HepG2 (cell line): ENCODE measurements around the gene PTGR2. TPM values are rescaled to one million over a fixed set of nuclear protein-coding genes. Genes with fewer than 3 reads are reported as not detected.

ENCODE experiments used
- FOSL1 ChIP-seq: sonication (generic); formaldehyde crosslinking; IDR thresholded peaks from 2 replicates; pipeline ENCODE4 v1.9.0; 2021; ENCODE audit warnings: missing genetic modification reagents, borderline replicate concordance
- KLF9 ChIP-seq: IDR thresholded peaks from 2 replicates; pipeline ENCODE4 v1.6.1; 2016; ENCODE audit warnings: low read depth
- MAF1 ChIP-seq: sonication (generic); formaldehyde crosslinking; IDR thresholded peaks from 2 replicates; pipeline ENCODE4 v1.5.0; 2020; ENCODE audit warnings: missing genetic modification reagents, borderline replicate concordance
- RNF2 ChIP-seq: fragments of 450-650 bp; conservative IDR thresholded peaks from 2 replicates; pipeline ENCODE4 v1.6.1; 2016; ENCODE audit warnings: low read depth
- ZNF367 ChIP-seq: sonication (generic); formaldehyde crosslinking; IDR thresholded peaks from 2 replicates; pipeline ENCODE4 v1.4.0; 2020; ENCODE audit warnings: missing genetic modification reagents, borderline replicate concordance
- ZSCAN12 ChIP-seq: sonication (generic); formaldehyde crosslinking; IDR thresholded peaks from 2 replicates; pipeline ENCODE4 v1.9.0; 2021; ENCODE audit warnings: mild to moderate bottlenecking, missing genetic modification reagents
- ZSCAN29 ChIP-seq: sonication (generic); formaldehyde crosslinking; conservative IDR thresholded peaks from 2 replicates; pipeline ENCODE4 v1.4.0; 2020; ENCODE audit warnings: mild to moderate bottlenecking, missing genetic modification reagents
- polyA plus RNA-seq, 8 experiments: library from polyadenylated mRNA; depleted of rRNA in 3 of 8; stranded (reverse) in 7 of 8; unstranded in 1 of 8; fragments of >200 nt; fragmentation: Illumina TruSeq in 4 of 8; extraction: Trizol in 4 of 8; gene quantifications; 2 replicates each; pipeline versions ENCODE4 v1.2.1 to v1.2.3, GENCODE V29; 2011 to 2016; ENCODE audit warnings: low read depth in 4 of 8, missing spikeins in 1 of 8, mixed read lengths in 1 of 8; ENCODE audit not compliant: insufficient read depth in 1 of 8
- total RNA-seq, 5 experiments: library from RNA; depleted of rRNA; stranded (reverse); fragments of >200 nt; fragmentation: Illumina TruSeq; extraction: Trizol; gene quantifications; 2 replicates each; pipeline ENCODE4 v1.2.3, GENCODE V29; 2016; ENCODE audit warnings: low read depth in 1 of 5
- TF ChIP-seq, protein P1 (sequence below): sonication (generic); formaldehyde crosslinking; IDR thresholded peaks from 2 replicates; pipeline ENCODE4 v1.5.0; 2020; ENCODE audit warnings: mild to moderate bottlenecking, missing genetic modification reagents, borderline replicate concordance
- TF ChIP-seq, protein P2 (sequence below): IDR thresholded peaks from 2 replicates; pipeline ENCODE4 v1.6.1; 2012; ENCODE audit warnings: low read depth, low read length, improper control_type of control experiment
- TF ChIP-seq, protein P3 (sequence below): sonication (generic); formaldehyde crosslinking; IDR thresholded peaks from 2 replicates; pipeline ENCODE4 v1.5.0; 2020; ENCODE audit warnings: mild to moderate bottlenecking, missing genetic modification reagents
- TF ChIP-seq, protein P4 (sequence below): sonication (generic); formaldehyde crosslinking; IDR thresholded peaks from 2 replicates; pipeline ENCODE4 v1.5.0; 2020; ENCODE audit warnings: mild to moderate bottlenecking, missing genetic modification reagents

PTGR2 gene
- total and polyA plus RNA-seq, 2 of the 13 experiments (the other 11 are each of a cell fraction or from before 2014, with no cell fraction given), result 3.0 to 4.3 TPM

DNA sequence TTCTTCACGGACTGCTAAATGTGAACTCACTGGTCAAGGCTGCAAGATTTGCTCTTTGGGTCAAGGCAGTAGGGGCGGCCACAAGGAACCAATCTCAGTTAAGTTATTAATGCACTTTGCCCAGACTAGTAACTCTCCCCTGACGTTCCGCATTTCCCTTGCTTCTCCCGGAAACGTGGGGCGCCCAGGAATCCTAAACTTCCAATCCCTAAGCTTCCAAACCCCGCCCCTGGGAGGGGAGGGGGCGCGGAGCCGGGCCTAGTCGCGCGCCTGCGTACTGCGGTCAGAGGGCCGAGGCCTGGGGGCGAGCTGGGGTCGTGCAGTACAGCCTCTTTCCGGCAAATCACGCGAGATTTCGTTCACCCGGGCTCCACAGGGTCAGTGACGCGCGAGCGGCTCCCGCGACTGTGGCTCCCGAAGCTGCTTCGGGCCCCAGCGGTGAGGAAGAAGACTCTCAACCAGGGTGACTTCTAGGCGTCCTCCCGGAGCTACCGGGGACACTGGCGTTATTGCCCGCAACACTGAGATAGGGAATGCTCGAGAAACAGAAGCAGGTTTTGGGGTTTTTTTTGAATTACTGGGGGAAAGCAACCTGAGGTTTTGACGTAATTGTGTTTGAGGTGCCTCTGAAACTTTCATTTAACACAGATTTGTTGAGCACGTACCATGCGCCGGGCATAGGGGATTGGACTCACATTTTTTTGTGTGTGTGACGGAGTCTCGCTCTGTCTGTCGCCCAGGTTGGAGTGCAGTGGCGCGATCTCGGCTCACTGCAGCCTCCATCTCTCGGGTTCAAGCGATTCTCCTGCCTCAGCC is at the start of gene PTGR2 (continued):
- TF ChIP-seq, protein P1, sequence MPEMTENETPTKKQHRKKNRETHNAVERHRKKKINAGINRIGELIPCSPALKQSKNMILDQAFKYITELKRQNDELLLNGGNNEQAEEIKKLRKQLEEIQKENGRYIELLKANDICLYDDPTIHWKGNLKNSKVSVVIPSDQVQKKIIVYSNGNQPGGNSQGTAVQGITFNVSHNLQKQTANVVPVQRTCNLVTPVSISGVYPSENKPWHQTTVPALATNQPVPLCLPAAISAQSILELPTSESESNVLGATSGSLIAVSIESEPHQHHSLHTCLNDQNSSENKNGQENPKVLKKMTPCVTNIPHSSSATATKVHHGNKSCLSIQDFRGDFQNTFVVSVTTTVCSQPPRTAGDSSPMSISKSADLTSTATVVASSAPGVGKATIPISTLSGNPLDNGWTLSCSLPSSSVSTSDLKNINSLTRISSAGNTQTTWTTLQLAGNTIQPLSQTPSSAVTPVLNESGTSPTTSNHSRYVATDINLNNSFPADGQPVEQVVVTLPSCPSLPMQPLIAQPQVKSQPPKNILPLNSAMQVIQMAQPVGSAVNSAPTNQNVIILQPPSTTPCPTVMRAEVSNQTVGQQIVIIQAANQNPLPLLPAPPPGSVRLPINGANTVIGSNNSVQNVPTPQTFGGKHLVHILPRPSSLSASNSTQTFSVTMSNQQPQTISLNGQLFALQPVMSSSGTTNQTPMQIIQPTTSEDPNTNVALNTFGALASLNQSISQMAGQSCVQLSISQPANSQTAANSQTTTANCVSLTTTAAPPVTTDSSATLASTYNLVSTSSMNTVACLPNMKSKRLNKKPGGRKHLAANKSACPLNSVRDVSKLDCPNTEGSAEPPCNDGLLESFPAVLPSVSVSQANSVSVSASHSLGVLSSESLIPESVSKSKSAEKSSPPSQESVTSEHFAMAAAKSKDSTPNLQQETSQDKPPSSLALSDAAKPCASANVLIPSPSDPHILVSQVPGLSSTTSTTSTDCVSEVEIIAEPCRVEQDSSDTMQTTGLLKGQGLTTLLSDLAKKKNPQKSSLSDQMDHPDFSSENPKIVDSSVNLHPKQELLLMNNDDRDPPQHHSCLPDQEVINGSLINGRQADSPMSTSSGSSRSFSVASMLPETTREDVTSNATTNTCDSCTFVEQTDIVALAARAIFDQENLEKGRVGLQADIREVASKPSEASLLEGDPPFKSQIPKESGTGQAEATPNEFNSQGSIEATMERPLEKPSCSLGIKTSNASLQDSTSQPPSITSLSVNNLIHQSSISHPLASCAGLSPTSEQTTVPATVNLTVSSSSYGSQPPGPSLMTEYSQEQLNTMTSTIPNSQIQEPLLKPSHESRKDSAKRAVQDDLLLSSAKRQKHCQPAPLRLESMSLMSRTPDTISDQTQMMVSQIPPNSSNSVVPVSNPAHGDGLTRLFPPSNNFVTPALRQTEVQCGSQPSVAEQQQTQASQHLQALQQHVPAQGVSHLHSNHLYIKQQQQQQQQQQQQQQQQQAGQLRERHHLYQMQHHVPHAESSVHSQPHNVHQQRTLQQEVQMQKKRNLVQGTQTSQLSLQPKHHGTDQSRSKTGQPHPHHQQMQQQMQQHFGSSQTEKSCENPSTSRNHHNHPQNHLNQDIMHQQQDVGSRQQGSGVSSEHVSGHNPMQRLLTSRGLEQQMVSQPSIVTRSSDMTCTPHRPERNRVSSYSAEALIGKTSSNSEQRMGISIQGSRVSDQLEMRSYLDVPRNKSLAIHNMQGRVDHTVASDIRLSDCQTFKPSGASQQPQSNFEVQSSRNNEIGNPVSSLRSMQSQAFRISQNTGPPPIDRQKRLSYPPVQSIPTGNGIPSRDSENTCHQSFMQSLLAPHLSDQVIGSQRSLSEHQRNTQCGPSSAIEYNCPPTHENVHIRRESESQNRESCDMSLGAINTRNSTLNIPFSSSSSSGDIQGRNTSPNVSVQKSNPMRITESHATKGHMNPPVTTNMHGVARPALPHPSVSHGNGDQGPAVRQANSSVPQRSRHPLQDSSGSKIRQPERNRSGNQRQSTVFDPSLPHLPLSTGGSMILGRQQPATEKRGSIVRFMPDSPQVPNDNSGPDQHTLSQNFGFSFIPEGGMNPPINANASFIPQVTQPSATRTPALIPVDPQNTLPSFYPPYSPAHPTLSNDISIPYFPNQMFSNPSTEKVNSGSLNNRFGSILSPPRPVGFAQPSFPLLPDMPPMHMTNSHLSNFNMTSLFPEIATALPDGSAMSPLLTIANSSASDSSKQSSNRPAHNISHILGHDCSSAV (CRISPR knock-in tag), result no peak
- TF ChIP-seq ZNF367 (CRISPR knock-in tag) (no peak), MAF1 (CRISPR knock-in tag) (no peak), KLF9 (CRISPR knock-in tag) (no peak), ZSCAN29 (CRISPR knock-in tag) (no peak), FOSL1 (CRISPR knock-in tag) (no peak), RNF2 (no peak), ZSCAN12 (CRISPR knock-in tag) (no peak)
- TF ChIP-seq, protein P2, sequence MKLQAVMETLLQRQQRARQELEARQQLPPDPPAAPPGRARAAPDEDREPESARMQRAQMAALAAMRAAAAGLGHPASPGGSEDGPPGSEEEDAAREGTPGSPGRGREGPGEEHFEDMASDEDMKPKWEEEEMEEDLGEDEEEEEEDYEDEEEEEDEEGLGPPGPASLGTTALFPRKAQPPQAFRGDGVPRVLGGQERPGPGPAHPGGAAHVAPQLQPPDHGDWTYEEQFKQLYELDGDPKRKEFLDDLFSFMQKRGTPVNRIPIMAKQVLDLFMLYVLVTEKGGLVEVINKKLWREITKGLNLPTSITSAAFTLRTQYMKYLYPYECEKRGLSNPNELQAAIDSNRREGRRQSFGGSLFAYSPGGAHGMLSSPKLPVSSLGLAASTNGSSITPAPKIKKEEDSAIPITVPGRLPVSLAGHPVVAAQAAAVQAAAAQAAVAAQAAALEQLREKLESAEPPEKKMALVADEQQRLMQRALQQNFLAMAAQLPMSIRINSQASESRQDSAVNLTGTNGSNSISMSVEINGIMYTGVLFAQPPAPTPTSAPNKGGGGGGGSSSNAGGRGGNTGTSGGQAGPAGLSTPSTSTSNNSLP, result peak; percentile 2; the same call in 1 of the 2 replicates
- TF ChIP-seq, protein P3, sequence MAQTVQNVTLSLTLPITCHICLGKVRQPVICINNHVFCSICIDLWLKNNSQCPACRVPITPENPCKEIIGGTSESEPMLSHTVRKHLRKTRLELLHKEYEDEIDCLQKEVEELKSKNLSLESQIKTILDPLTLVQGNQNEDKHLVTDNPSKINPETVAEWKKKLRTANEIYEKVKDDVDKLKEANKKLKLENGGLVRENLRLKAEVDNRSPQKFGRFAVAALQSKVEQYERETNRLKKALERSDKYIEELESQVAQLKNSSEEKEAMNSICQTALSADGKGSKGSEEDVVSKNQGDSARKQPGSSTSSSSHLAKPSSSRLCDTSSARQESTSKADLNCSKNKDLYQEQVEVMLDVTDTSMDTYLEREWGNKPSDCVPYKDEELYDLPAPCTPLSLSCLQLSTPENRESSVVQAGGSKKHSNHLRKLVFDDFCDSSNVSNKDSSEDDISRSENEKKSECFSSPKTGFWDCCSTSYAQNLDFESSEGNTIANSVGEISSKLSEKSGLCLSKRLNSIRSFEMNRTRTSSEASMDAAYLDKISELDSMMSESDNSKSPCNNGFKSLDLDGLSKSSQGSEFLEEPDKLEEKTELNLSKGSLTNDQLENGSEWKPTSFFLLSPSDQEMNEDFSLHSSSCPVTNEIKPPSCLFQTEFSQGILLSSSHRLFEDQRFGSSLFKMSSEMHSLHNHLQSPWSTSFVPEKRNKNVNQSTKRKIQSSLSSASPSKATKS (CRISPR knock-in tag), result no peak
- TF ChIP-seq, protein P4, sequence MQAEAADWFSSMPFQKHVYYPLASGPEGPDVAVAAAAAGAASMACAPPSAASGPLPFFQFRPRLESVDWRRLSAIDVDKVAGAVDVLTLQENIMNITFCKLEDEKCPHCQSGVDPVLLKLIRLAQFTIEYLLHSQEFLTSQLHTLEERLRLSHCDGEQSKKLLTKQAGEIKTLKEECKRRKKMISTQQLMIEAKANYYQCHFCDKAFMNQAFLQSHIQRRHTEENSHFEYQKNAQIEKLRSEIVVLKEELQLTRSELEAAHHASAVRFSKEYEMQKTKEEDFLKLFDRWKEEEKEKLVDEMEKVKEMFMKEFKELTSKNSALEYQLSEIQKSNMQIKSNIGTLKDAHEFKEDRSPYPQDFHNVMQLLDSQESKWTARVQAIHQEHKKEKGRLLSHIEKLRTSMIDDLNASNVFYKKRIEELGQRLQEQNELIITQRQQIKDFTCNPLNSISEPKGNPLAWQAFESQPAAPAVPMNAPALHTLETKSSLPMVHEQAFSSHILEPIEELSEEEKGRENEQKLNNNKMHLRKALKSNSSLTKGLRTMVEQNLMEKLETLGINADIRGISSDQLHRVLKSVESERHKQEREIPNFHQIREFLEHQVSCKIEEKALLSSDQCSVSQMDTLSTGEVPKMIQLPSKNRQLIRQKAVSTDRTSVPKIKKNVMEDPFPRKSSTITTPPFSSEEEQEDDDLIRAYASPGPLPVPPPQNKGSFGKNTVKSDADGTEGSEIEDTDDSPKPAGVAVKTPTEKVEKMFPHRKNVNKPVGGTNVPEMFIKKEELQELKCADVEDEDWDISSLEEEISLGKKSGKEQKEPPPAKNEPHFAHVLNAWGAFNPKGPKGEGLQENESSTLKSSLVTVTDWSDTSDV, result peak; percentile 76; the same call in 1 of the 2 replicates
